A549 (cell line): ENCODE measurements around the gene RTN4RL1. TPM values are rescaled to one million over a fixed set of nuclear protein-coding genes. Genes with fewer than 3 reads are reported as not detected.

Experiments
- ATAC-seq, 2 experiments: fragments of 200-7000 bp in 1 of 2; fragments of >200 bp in 1 of 2; cut with Nextera tagmentation in 1 of 2; cut with Tn5 transposase in 1 of 2; 3 replicates each; pipeline versions ENCODE4 v1.8.0 to v1.9.1; 2018 to 2020; ENCODE audit warnings: mild to moderate bottlenecking in 1 of 2, moderate library complexity in 1 of 2
- CTCF ChIA-PET: fragments of 300-600 bp; sonication (Branson Sonifier 250); formaldehyde crosslinking; extraction: SDS; loops from one replicate; lab custom pipeline; 2021; ENCODE audit warnings: antibody characterized with exemption, inconsistent platforms; lab: Yijun Ruan, JAX
- POLR2A ChIA-PET: fragments of 350-600 bp; formaldehyde crosslinking; extraction: SDS; loops from one replicate; lab custom pipeline; 2021; ENCODE audit warnings: antibody characterized with exemption, inconsistent platforms; lab: Yijun Ruan, JAX
- DNase-seq, 2 experiments: peaks; one replicate each; pipeline versions ENCODE4 v3.0.0 to v3.0.0-alpha.2; 2011 to 2016; ENCODE audit warnings: low read depth in 1 of 2, low spot score in 1 of 2
- FAIRE-seq: peaks from 2 replicates; lab custom pipeline; 2011; peaks lifted over from hg19 to GRCh38; lab: Jason Lieb, UNC
- H3K27ac ChIP-seq, 2 experiments: fragments of >200 bp; sonication (Bioruptor Twin); formaldehyde crosslinking; 3 replicates each; pipeline ENCODE4 v1.5.1; 2016 to 2017
- H3K4me1 ChIP-seq: fragments of >200 bp; sonication (Bioruptor Twin); formaldehyde crosslinking; 3 replicates; pipeline ENCODE4 v1.6.1; 2016
- H3K4me2 ChIP-seq: fragments of >200 bp; sonication (Bioruptor Twin); formaldehyde crosslinking; 3 replicates; pipeline ENCODE4 v1.6.1; 2016
- H3K4me3 ChIP-seq: fragments of >200 bp; sonication (Bioruptor Twin); formaldehyde crosslinking; 3 replicates; pipeline ENCODE4 v1.5.1; 2016
- H3K9me3 ChIP-seq: fragments of >200 bp; sonication (Bioruptor Twin); formaldehyde crosslinking; 3 replicates; pipeline ENCODE4 v1.6.1; 2016
- BHLHE40 ChIP-seq: IDR thresholded peaks from 2 replicates; pipeline ENCODE4 v1.6.1; 2012; ENCODE audit warnings: low read depth, low read length, inconsistent platforms
- CBX8 ChIP-seq: fragments of 200-600 bp; sonication (generic); IDR thresholded peaks from 2 replicates; pipeline ENCODE4 v1.6.1; 2016
- EHF ChIP-seq: fragments of 250-450 bp; sonication (Bioruptor Pico); IDR thresholded peaks from 2 replicates; pipeline ENCODE4 v1.5.0; 2020; ENCODE audit warnings: mild to moderate bottlenecking
- ESRRA ChIP-seq: fragments of 150-350 bp; IDR thresholded peaks from 2 replicates; pipeline ENCODE4 v1.6.1; 2014; ENCODE audit warnings: mild to moderate bottlenecking, low read length, borderline replicate concordance
- GATA3 ChIP-seq: IDR thresholded peaks from 2 replicates; pipeline ENCODE4 v1.6.1; 2012; ENCODE audit warnings: borderline replicate concordance
- HEYL ChIP-seq: fragments of 250-450 bp; sonication (Bioruptor Pico); IDR thresholded peaks from 2 replicates; pipeline ENCODE4 v1.8.0; 2021; ENCODE audit warnings: mild to moderate bottlenecking, moderate library complexity
- JUN ChIP-seq, 2 experiments: fragments of >200 bp; sonication (Bioruptor Twin); formaldehyde crosslinking; IDR thresholded peaks; 2 replicates in 1 of 2; 3 replicates in 1 of 2; pipeline ENCODE4 v1.6.1; 2016 to 2017
- MYC ChIP-seq: IDR thresholded peaks from 2 replicates; pipeline ENCODE4 v1.6.1; 2012; ENCODE audit warnings: mild to moderate bottlenecking, inconsistent platforms, low read length, improper control_type of control experiment, borderline replicate concordance
- POLR2A ChIP-seq: IDR thresholded peaks from 2 replicates; pipeline ENCODE4 v1.6.1; 2012; ENCODE audit warnings: mild to moderate bottlenecking, low read length
- POLR2AphosphoS2 ChIP-seq: conservative IDR thresholded peaks from 2 replicates; pipeline ENCODE4 v1.6.1; 2012; ENCODE audit warnings: low read length, improper control_type of control experiment, inconsistent platforms
- RAD21 ChIP-seq, 2 experiments: fragments of >200 bp in 1 of 2; sonication (Bioruptor Twin) in 1 of 2; formaldehyde crosslinking in 1 of 2; IDR thresholded peaks in 1 of 2; conservative IDR thresholded peaks in 1 of 2; 2 replicates in 1 of 2; 3 replicates in 1 of 2; pipeline ENCODE4 v1.6.1; 2012 to 2018; ENCODE audit warnings: inconsistent platforms in 1 of 2
- SMC3 ChIP-seq: fragments of >200 bp; sonication (Bioruptor Twin); formaldehyde crosslinking; IDR thresholded peaks from 3 replicates; pipeline ENCODE4 v1.6.1; 2018; ENCODE audit warnings: inconsistent platforms
- SREBF2 ChIP-seq: fragments of 450-650 bp; IDR thresholded peaks from 2 replicates; pipeline ENCODE4 v1.6.1; 2014; ENCODE audit warnings: mild to moderate bottlenecking, moderate library complexity
- ZNF302 ChIP-seq: fragments of 250-450 bp; sonication (Bioruptor Pico); IDR thresholded peaks from 2 replicates; pipeline ENCODE4 v1.9.0; 2021; ENCODE audit warnings: inconsistent platforms, mild to moderate bottlenecking, moderate library complexity
- WGBS: methylation state at CpG from one replicate; pipeline ENCODE4 v1.1.6; 2017; ENCODE audit errors: missing lambda C conversion rate; 5-methylcytosine and 5-hydroxymethylcytosine counted together
- polyA plus RNA-seq, 4 experiments: library from polyadenylated mRNA; depleted of rRNA in 3 of 4; stranded (reverse); fragments of >200 nt; fragmentation: RNase III in 1 of 4; extraction: RNeasy Plus Mini Kit Qiagen cat#74134 plus additional on column Dnase treatment in 1 of 4; gene quantifications; 2 replicates in 3 of 4; 3 replicates in 1 of 4; pipeline ENCODE4 v1.2.3, GENCODE V29; 2011 to 2017
- TF ChIP-seq, protein P1 (sequence below): fragments of >200 bp; sonication (Bioruptor Twin); formaldehyde crosslinking; IDR thresholded peaks from 3 replicates; pipeline ENCODE4 v1.6.1; 2016
- TF ChIP-seq, protein P2 (sequence below): fragments of 200-600 bp; sonication (generic); IDR thresholded peaks from 2 replicates; pipeline ENCODE4 v1.6.1; 2016; ENCODE audit warnings: antibody characterized with exemption, mild to moderate bottlenecking, moderate library complexity
- TF ChIP-seq, protein P3 (sequence below): fragments of 250-450 bp; sonication (Bioruptor Pico); IDR thresholded peaks from 2 replicates; pipeline ENCODE4 v1.5.0; 2020; ENCODE audit warnings: low read depth, mild to moderate bottlenecking, moderate library complexity
- TF ChIP-seq, protein P4 (sequence below): fragments of 250-450 bp; sonication (Bioruptor Pico); IDR thresholded peaks from 2 replicates; pipeline ENCODE4 v1.5.0; 2021; ENCODE audit warnings: mild to moderate bottlenecking, moderate library complexity, borderline replicate concordance
- TF ChIP-seq, protein P5 (sequence below): IDR thresholded peaks from 2 replicates; pipeline ENCODE4 v1.6.1; 2012; ENCODE audit warnings: low read depth, borderline replicate concordance

Gene RTN4RL1
- polyA plus RNA-seq, 2 of the 4 experiments (the other 2 are of a cell fraction), result 0.39 to 1.5 TPM

DNA sequence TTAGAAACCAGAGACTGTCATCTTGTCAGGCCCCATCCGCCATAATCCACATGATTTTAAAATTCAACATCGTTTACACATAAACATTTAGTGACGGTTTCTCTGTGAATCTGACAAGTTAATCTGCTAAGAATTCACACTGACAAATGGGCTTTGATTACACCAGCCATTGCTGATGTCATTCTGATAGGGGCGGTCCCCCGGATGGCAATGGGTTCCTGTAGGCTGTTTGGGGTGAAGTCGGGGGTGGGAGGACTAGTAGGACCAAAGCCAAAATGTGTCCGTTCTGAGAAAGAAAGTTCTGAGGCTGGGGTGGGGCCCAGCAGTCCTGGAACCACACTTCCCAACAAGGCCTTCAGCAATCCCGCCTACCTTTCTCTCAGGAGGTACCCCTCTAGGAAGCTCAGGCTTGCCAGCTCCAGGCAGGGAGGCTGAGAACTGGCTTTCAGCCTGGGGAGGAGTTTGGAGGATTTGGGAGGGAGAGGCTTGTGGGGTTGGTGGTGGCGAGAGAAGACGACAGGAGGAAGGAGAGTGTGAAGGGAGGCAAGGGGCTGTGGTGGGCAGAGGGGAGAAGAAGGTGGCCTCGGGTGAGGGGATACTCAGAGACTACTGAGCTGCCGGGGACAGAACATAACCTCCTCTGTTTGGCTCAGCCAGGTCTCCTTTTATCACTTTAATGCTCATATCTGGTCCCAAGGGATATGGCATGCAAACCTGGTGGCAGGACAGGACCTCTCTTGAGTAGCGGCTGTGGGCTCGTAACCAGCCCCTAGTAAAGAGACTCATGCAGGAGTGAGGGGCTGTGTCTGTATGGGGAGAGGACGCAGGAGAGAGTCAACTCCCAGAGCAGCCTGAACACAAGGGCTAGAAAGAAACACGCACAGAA lies 38.4 kb upstream of the RTN4RL1 start:
- 85% methylated on average over 16 of the region's 16 CpGs for WGBS
- Histone ChIP-seq H3K4me2 (no peak overlapping the region), H3K9me3 (no peaks in the 10 kb centered on the region)
- TF ChIP-seq, protein P1, sequence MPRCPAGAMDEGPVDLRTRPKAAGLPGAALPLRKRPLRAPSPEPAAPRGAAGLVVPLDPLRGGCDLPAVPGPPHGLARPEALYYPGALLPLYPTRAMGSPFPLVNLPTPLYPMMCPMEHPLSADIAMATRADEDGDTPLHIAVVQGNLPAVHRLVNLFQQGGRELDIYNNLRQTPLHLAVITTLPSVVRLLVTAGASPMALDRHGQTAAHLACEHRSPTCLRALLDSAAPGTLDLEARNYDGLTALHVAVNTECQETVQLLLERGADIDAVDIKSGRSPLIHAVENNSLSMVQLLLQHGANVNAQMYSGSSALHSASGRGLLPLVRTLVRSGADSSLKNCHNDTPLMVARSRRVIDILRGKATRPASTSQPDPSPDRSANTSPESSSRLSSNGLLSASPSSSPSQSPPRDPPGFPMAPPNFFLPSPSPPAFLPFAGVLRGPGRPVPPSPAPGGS, result no peak
- TF ChIP-seq RAD21 (conservative IDR thresholded peaks at IDR 0.05 in 1 of 2, IDR thresholded peaks at IDR 0.05 in 1 of 2) (no peak), GATA3 (no peak), CBX8 (no peak), BHLHE40 (no peak), EHF (CRISPR knock-in tag) (no peak), POLR2A (no peak), POLR2AphosphoS2 (no peak), ESRRA (no peak), MYC (no peak)
- TF ChIP-seq, protein P2, sequence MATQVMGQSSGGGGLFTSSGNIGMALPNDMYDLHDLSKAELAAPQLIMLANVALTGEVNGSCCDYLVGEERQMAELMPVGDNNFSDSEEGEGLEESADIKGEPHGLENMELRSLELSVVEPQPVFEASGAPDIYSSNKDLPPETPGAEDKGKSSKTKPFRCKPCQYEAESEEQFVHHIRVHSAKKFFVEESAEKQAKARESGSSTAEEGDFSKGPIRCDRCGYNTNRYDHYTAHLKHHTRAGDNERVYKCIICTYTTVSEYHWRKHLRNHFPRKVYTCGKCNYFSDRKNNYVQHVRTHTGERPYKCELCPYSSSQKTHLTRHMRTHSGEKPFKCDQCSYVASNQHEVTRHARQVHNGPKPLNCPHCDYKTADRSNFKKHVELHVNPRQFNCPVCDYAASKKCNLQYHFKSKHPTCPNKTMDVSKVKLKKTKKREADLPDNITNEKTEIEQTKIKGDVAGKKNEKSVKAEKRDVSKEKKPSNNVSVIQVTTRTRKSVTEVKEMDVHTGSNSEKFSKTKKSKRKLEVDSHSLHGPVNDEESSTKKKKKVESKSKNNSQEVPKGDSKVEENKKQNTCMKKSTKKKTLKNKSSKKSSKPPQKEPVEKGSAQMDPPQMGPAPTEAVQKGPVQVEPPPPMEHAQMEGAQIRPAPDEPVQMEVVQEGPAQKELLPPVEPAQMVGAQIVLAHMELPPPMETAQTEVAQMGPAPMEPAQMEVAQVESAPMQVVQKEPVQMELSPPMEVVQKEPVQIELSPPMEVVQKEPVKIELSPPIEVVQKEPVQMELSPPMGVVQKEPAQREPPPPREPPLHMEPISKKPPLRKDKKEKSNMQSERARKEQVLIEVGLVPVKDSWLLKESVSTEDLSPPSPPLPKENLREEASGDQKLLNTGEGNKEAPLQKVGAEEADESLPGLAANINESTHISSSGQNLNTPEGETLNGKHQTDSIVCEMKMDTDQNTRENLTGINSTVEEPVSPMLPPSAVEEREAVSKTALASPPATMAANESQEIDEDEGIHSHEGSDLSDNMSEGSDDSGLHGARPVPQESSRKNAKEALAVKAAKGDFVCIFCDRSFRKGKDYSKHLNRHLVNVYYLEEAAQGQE, result no peak
- TF ChIP-seq, protein P3, sequence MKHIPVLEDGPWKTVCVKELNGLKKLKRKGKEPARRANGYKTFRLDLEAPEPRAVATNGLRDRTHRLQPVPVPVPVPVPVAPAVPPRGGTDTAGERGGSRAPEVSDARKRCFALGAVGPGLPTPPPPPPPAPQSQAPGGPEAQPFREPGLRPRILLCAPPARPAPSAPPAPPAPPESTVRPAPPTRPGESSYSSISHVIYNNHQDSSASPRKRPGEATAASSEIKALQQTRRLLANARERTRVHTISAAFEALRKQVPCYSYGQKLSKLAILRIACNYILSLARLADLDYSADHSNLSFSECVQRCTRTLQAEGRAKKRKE (CRISPR knock-in tag), result no peak
- TF ChIP-seq, protein P4, sequence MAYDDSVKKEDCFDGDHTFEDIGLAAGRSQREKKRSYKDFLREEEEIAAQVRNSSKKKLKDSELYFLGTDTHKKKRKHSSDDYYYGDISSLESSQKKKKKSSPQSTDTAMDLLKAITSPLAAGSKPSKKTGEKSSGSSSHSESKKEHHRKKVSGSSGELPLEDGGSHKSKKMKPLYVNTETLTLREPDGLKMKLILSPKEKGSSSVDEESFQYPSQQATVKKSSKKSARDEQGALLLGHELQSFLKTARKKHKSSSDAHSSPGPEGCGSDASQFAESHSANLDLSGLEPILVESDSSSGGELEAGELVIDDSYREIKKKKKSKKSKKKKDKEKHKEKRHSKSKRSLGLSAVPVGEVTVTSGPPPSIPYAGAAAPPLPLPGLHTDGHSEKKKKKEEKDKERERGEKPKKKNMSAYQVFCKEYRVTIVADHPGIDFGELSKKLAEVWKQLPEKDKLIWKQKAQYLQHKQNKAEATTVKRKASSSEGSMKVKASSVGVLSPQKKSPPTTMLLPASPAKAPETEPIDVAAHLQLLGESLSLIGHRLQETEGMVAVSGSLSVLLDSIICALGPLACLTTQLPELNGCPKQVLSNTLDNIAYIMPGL (CRISPR knock-in tag), result no peak
- TF ChIP-seq, all 56 proteins: peak for 0
- no peak overlapping the region for H3K4me3 ChIP-seq
- POLR2A ChIA-PET, result no interaction called here
- CTCF ChIA-PET, result interaction anchor here (1.2 to 16.6 kb wide), 9 partner anchors 7 to 218 kb away, joined by 3 to 217 read pairs (median 7); partner anchors contain the start of gene HIC1
- no peak for ATAC-seq
- no peak for FAIRE-seq
- H3K4me1 ChIP-seq, result no peaks in the 10 kb centered on the region
- no peak overlapping the region for H3K27ac ChIP-seq
- DNase-seq, result no peak

DNA sequence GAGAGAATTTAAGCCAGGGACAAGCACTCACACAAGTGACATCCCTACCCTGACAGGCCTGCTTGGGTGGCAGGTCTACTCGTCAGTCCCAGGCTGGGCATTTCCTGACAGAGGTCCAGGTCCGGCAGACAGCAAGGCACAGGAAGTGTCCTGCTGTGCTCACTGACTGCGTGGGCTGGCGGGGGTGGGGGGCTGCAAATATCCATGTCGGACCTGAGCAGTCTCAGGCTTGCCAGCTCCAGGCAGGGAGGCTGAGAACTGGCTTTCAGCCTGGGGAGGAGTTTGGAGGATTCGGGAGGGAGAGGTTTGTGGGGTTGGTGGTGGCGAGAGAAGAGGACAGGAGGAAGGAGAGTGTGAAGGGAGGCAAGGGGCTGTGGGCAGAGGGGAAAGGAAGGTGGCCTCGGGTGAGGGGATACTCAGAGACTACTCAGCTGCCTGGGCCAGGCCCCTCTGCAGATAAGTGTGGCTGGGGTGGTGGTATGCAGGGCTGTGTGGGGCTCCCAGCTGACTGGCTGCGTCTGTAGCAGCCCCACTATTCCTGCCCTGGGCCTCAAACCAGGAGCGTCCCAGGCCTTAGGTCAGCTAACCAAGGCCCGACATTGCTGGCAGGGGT lies 37.5 kb upstream of the RTN4RL1 start:
- POLR2A ChIA-PET, result no interaction called here
- no peaks in the 10 kb centered on the region for H3K4me1 ChIP-seq
- CTCF ChIA-PET, result interaction anchor here (1.2 to 16.6 kb wide), 4 partner anchors 6 to 219 kb away, joined by 3 to 217 read pairs (median 61); partner anchors contain the start of gene HIC1
- DNase-seq (no peak), ATAC-seq (no peak), FAIRE-seq (no peak)
- no peaks in the 10 kb centered on the region for H3K9me3 ChIP-seq
- no peak overlapping the region for H3K27ac ChIP-seq
- H3K4me3 ChIP-seq, result no peak overlapping the region
- no peak overlapping the region for H3K4me2 ChIP-seq
- WGBS, result 76% methylated on average over 11 of the region's 11 CpGs
- TF ChIP-seq SREBF2 (no peak), HEYL (CRISPR knock-in tag) (no peak), JUN (IDR thresholded peaks at IDR 0.05) (no peak), SMC3 (no peak), ESRRA (no peak), POLR2AphosphoS2 (no peak), BHLHE40 (no peak), ZNF302 (CRISPR knock-in tag) (no peak), EHF (CRISPR knock-in tag) (no peak)
- TF ChIP-seq, protein P2, result no peak
- TF ChIP-seq, protein P5, sequence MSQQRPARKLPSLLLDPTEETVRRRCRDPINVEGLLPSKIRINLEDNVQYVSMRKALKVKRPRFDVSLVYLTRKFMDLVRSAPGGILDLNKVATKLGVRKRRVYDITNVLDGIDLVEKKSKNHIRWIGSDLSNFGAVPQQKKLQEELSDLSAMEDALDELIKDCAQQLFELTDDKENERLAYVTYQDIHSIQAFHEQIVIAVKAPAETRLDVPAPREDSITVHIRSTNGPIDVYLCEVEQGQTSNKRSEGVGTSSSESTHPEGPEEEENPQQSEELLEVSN, result no peak
- TF ChIP-seq, protein P1, result no peak
